Medulla oblongata (tissue), 1 donor: Measurements from ENCODE around the gene GSTM4.

Source experiments
- DNase-seq: peaks from one replicate; pipeline ENCODE4 v3.0.0-alpha.2; 2015; ENCODE audit errors: extremely low spot score

The GSTM4 gene

GRCh38 chr1:109637446-109637845 lies 18.5 kb upstream of the GSTM4 start:
- DNase-seq, result no peak

GRCh38 chr1:109639063-109639840 lies 16.6 kb upstream of the GSTM4 start:
- DNase-seq, result no peak

GRCh38 chr1:109639841-109640184 lies 16.1 kb upstream of the GSTM4 start:
- DNase-seq, result no peak

GRCh38 chr1:109640285-109640865 lies 15.5 kb upstream of the GSTM4 start:
- peak; percentile 86 for DNase-seq

GRCh38 chr1:109641078-109641740 lies 14.7 kb upstream of the GSTM4 start:
- no peak for DNase-seq

- no peak for DNase-seq
These were observed 14.0 kb upstream of the GSTM4 start for GRCh38 chr1:109641861-109642260.

- DNase-seq, result no peak
These were observed 13.3 kb upstream of the GSTM4 start for GRCh38 chr1:109642626-109643025.

GRCh38 chr1:109643385-109644230 lies 12.3 kb upstream of the GSTM4 start:
- peak; percentile 76 for DNase-seq

GRCh38 chr1:109644670-109645069 lies 11.2 kb upstream of the GSTM4 start:
- no peak for DNase-seq

GRCh38 chr1:109649491-109649914 lies 6.4 kb upstream of the GSTM4 start:
- DNase-seq, result peak; percentile 65

- no peak for DNase-seq
These were observed 5.3 kb upstream of the GSTM4 start for GRCh38 chr1:109650609-109651008.

GRCh38 chr1:109652402-109652801 lies 3.5 kb upstream of the GSTM4 start:
- DNase-seq, result no peak

GRCh38 chr1:109653306-109653705 lies 2.6 kb upstream of the GSTM4 start:
- no peak for DNase-seq

- DNase-seq, result no peak
These were observed 1.4 kb upstream of the GSTM4 start for GRCh38 chr1:109654519-109654918.

- no peak for DNase-seq
These were observed 1.5 kb downstream of the GSTM4 start for GRCh38 chr1:109657395-109657794.

GRCh38 chr1:109657970-109658369 lies 2.1 kb downstream of the GSTM4 start:
- no peak for DNase-seq

GRCh38 chr1:109658533-109659042 lies 2.7 kb downstream of the GSTM4 start:
- DNase-seq, result no peak

- no peak for DNase-seq
These were observed 3.2 kb downstream of the GSTM4 start for GRCh38 chr1:109659145-109659544.

GRCh38 chr1:109659997-109660690 lies 4.2 kb downstream of the GSTM4 start:
- peak; percentile 40 for DNase-seq

GRCh38 chr1:109660691-109661026 lies 4.8 kb downstream of the GSTM4 start:
- DNase-seq, result peak; percentile 15

- peak; percentile 1 for DNase-seq
These were observed 5.5 kb downstream of the GSTM4 start for GRCh38 chr1:109661391-109661790.
